Activated CD8-positive, alpha-beta T cell treated with anti-CD3 and anti-CD28 coated beads for 36 hours (primary cell): ENCODE data around the gene PPFIA2. TPM values are rescaled to one million over a fixed set of nuclear protein-coding genes. Genes with fewer than 3 reads are reported as not detected.
"Not testable (repeated sequence)": the region's sequence is repeated elsewhere in the genome, so short reads cannot be mapped to it uniquely, and the experiment has no call there.

Experiments used
- ATAC-seq: fragments of 200-7000 bp; cut with Tn5 transposase; one replicate; pipeline ENCODE4 v1.10.0; 2021; ENCODE audit warnings: mild to moderate bottlenecking, moderate library complexity
- CTCF ChIA-PET: fragments of 350-600 bp; sonication (Branson Sonifier 250); formaldehyde crosslinking; loops from one replicate; lab custom pipeline; 2021; ENCODE audit warnings: antibody characterized with exemption; lab: Charles Lee
- POLR2A ChIA-PET: fragments of 350-600 bp; sonication (Branson Sonifier 250); formaldehyde crosslinking; loops from one replicate; lab custom pipeline; 2021; ENCODE audit warnings: antibody characterized with exemption; lab: Charles Lee
- DNase-seq: peaks from one replicate; pipeline ENCODE4 v3.0.0-alpha.2; 2020
- H3K27ac Mint-ChIP-seq: one replicate; pipeline ENCODE4 v1.8.0; 2021; ENCODE audit warnings: mild to moderate bottlenecking, mixed read lengths
- H3K27me3 Mint-ChIP-seq: one replicate; pipeline ENCODE4 v1.8.0; 2021; ENCODE audit warnings: mixed read lengths
- H3K36me3 Mint-ChIP-seq: one replicate; pipeline ENCODE4 v1.8.0; 2021; ENCODE audit warnings: low read depth, mixed read lengths
- H3K4me1 Mint-ChIP-seq: one replicate; pipeline ENCODE4 v1.8.0; 2021; ENCODE audit warnings: low read depth, mixed read lengths
- H3K4me3 Mint-ChIP-seq: one replicate; pipeline ENCODE4 v1.8.0; 2021; ENCODE audit warnings: mild to moderate bottlenecking, moderate library complexity, mixed read lengths
- H3K9me3 Mint-ChIP-seq: one replicate; pipeline ENCODE4 v1.8.0; 2021; ENCODE audit warnings: mixed read lengths
- CTCF ChIP-seq: fragments of 200-600 bp; IDR thresholded peaks from one replicate; pipeline ENCODE4 v1.8.0; 2022; ENCODE audit warnings: antibody characterized with exemption, mild to moderate bottlenecking
- intact Hi-C: fragments of 100-400 bp; cut with micrococcal nuclease; formaldehyde crosslinking; loops from one replicate; pipeline ENCODE4 v1.10.0; 2022
- total RNA-seq, 2 experiments: library from RNA; stranded (reverse); gene quantifications; one replicate each; pipeline ENCODE4 v1.2.3, GENCODE V29; 2021

PPFIA2 gene
- total RNA-seq, 2 experiments from 2014 or later, result not detected

DNA sequence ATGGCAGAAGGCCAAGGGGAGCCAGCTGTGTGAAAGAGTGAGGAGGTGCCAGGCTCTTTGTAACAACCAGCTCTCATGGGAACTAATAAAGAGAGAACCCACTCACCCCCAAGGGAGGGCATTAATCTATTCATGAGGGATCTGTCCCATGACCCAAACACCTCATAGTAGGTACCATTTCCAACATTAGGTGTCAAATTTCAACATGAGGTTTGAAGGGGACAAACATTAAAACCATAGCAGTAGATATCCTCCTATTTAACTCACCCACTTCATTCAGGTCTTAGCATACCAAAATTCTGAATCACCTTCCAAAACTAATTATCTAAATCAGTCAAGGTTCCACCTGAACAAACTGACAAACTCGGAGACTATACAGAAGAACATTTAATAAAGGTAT, 75.3 kb downstream of the PPFIA2 start:
- TF ChIP-seq CTCF, result no peak
- POLR2A ChIA-PET, result no interaction called here
- Mint-ChIP-seq H3K4me3 (no peak overlapping the region), H3K27me3 (peaks cover 4% of the 10 kb centered on the region), H3K9me3 (no peaks in the 10 kb centered on the region), H3K36me3 (no peaks in the 10 kb centered on the region), H3K27ac (no peak overlapping the region), H3K4me1 (no peaks in the 10 kb centered on the region)
- no peak for DNase-seq
- intact Hi-C loops, result no loop called here
- CTCF ChIA-PET, result no interaction called here
- no peak for ATAC-seq

DNA sequence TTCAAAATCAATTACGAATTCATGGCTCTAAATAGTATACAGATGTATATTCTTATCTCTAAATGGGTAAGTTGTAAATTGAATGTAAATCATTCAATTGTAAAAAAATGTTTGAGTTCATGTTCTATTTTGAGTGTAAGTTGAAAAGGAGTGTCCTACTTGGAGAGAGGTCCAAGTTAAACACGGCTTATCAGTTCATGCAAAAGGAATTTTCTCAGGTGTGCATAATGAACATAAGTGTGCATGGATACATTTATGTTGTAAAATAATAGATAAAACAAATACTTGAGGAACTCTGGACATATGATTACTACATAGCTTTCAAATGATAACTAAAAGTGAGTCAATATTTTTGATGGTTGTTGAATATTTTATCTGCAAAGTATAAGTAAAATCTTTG, 79.5 kb downstream of the PPFIA2 start:
- ATAC-seq (no peak), DNase-seq (no peak)
- no peaks in the 10 kb centered on the region for H3K36me3 Mint-ChIP-seq
- H3K9me3 Mint-ChIP-seq, result no peaks in the 10 kb centered on the region
- CTCF ChIA-PET, result no interaction called here
- intact Hi-C loops, result no loop called here
- no peak overlapping the region for H3K27ac Mint-ChIP-seq
- no peak overlapping the region for H3K4me3 Mint-ChIP-seq
- POLR2A ChIA-PET, result no interaction called here
- no peak for TF ChIP-seq CTCF
- no peaks in the 10 kb centered on the region for H3K4me1 Mint-ChIP-seq
- H3K27me3 Mint-ChIP-seq, result peaks cover 6% of the 10 kb centered on the region

GRCh38 chr12:81670759-81671158, 88.4 kb downstream of the PPFIA2 start:
- intact Hi-C loops, result no loop called here
- DNase-seq (no peak), ATAC-seq (no peak)
- Mint-ChIP-seq H3K4me1 (peaks cover 4% of the 10 kb centered on the region), H3K27me3 (peaks cover 2% of the 10 kb centered on the region), H3K27ac (no peak overlapping the region), H3K36me3 (no peaks in the 10 kb centered on the region), H3K4me3 (no peak overlapping the region), H3K9me3 (peaks cover 2% of the 10 kb centered on the region)
- ChIA-PET POLR2A (no interaction called here), CTCF (no interaction called here)
- no peak for TF ChIP-seq CTCF

DNA sequence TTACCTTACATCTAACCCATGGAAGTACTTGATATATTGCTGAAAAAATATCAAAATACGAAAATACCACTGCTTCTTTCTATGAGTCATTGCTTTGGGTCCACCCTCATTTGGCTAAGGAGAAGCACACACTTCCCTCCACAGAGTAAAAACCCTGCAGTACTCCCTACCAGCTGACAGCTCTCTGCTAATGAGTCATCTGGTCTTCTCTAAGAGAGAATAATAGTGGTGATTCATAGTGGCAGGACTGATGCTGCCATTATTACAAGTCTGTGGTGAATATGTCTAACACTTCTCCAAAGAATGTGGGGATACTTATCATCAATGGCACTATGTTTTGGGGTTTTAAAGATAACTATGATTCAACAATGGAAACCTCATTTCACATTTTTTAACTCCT, 90.7 kb downstream of the PPFIA2 start:
- H3K36me3 Mint-ChIP-seq, result no peaks in the 10 kb centered on the region
- peaks cover 4% of the 10 kb centered on the region for H3K4me1 Mint-ChIP-seq
- no peak overlapping the region for H3K4me3 Mint-ChIP-seq
- H3K27me3 Mint-ChIP-seq, result peaks cover 2% of the 10 kb centered on the region
- ATAC-seq (peak; percentile 98), DNase-seq (peak; percentile 41)
- ChIA-PET CTCF (no interaction called here), POLR2A (no interaction called here)
- peaks cover 4% of the 10 kb centered on the region for H3K9me3 Mint-ChIP-seq
- TF ChIP-seq CTCF, result no peak
- intact Hi-C loops, result no loop called here
- H3K27ac Mint-ChIP-seq, result no peak overlapping the region

DNA sequence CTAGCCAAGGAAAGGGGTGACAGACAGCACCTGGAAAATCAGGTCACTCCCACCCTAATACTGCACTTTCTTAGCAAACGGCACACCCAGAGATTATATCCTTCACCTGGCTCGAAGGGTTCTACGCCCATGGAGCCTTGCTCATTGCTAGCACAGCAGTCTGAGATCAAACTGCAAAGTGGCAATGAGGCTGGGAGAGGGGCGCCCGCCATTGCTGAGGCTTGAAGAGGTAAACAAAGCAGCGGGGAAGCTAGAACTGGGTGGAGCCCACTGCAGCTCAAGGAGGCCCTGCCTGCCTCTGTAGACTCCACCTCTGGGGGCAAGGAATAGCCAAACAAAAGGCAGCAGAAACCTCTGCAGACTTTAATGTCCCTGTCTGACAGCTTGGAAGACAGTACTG, 99.8 kb downstream of the PPFIA2 start:
- DNase-seq, CTCF ChIA-PET, H3K27ac Mint-ChIP-seq, H3K9me3 Mint-ChIP-seq, intact Hi-C loops, H3K4me3 Mint-ChIP-seq, ATAC-seq, POLR2A ChIA-PET, H3K4me1 Mint-ChIP-seq, H3K27me3 Mint-ChIP-seq, H3K36me3 Mint-ChIP-seq: not testable (repeated sequence)

- intact Hi-C loops, result loop anchor here (10.0 kb wide), 2 partner anchors 350 to 680 kb away; no protein-coding TSS in a partner anchor
- DNase-seq, result no peak
- Mint-ChIP-seq H3K4me3 (no peak overlapping the region), H3K36me3 (no peaks in the 10 kb centered on the region), H3K4me1 (no peaks in the 10 kb centered on the region), H3K27me3 (no peaks in the 10 kb centered on the region), H3K9me3 (no peaks in the 10 kb centered on the region), H3K27ac (no peak overlapping the region)
- no peak for ATAC-seq
- POLR2A ChIA-PET, result no interaction called here
- TF ChIP-seq CTCF, result peak; percentile 46
- CTCF ChIA-PET, result interaction anchor here (0.7 to 2.5 kb wide), 5 partner anchors 9 to 715 kb away, joined by 3 to 9 read pairs (median 3); partner anchors contain the start of genes CCDC59, METTL25 and PPFIA2
These were observed 114.6 kb downstream of the PPFIA2 start for GRCh38 chr12:81644503-81644902.
